A549 (cell line): Measurements from ENCODE around the gene FRMD1.

Experiments
- CEBPB ChIP-seq, 2 experiments: fragments of >200 bp in 1 of 2; sonication (Bioruptor Twin) in 1 of 2; formaldehyde crosslinking in 1 of 2; IDR thresholded peaks; 2 replicates each; pipeline ENCODE4 v1.6.1; 2012 to 2016
- EP300 ChIP-seq, 2 experiments: fragments of >200 bp; sonication (Bioruptor Twin); formaldehyde crosslinking; IDR thresholded peaks; 2 replicates in 1 of 2; 3 replicates in 1 of 2; pipeline ENCODE4 v1.6.1; 2016 to 2017
- POLR2A ChIP-seq: IDR thresholded peaks from 2 replicates; pipeline ENCODE4 v1.6.1; 2012; ENCODE audit warnings: mild to moderate bottlenecking, low read length
- RAD21 ChIP-seq, 2 experiments: fragments of >200 bp in 1 of 2; sonication (Bioruptor Twin) in 1 of 2; formaldehyde crosslinking in 1 of 2; IDR thresholded peaks in 1 of 2; conservative IDR thresholded peaks in 1 of 2; 2 replicates in 1 of 2; 3 replicates in 1 of 2; pipeline ENCODE4 v1.6.1; 2012 to 2018; ENCODE audit warnings: inconsistent platforms in 1 of 2
- TF ChIP-seq, protein P1 (sequence below): fragments of >200 bp; sonication (Bioruptor Twin); formaldehyde crosslinking; IDR thresholded peaks from 3 replicates; pipeline ENCODE4 v1.5.1; 2016
- TF ChIP-seq, protein P2 (sequence below): fragments of 450-650 bp; IDR thresholded peaks from 2 replicates; pipeline ENCODE4 v1.6.1; 2014; ENCODE audit warnings: antibody characterized with exemption

DNA sequence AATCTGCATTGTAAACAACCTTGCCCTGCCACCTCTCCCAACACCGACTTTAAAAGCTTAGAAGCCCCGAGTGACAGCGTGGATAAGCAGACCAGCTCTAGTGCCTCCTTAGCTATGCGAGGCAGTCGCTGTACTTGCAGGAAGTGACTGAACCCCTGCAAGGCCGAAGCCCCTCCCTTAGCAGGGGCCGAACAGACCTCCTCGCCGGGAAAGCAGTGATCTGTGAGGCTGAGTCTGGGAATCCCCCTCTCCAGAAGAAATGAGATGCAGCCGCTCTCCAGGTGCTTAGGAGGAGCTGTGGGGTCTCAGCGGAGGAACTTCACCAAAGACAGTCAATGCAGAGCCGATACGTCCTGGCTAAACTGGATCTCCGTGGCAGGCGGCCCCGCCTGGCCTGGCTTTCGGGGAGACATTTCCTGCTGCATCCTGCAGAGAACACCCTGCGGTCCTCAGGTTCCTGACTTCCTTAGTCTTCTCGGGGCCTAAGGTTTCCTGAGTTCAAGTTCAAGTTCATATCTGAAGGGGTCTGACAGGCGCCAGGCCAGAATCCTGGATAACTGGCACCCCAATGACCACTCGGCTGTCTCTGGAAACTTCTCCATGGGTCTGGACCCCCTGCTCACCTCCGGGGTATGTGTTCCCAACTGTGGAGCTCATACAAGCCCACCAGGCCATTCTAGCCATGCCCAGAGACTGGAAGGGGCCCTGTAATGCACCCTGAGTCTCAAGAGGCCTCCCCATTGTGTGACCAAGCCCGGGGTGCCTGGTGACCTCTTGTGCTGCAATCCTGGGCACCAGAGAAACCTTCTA lies 20.4 kb upstream of the FRMD1 start:
- TF ChIP-seq, protein P1, sequence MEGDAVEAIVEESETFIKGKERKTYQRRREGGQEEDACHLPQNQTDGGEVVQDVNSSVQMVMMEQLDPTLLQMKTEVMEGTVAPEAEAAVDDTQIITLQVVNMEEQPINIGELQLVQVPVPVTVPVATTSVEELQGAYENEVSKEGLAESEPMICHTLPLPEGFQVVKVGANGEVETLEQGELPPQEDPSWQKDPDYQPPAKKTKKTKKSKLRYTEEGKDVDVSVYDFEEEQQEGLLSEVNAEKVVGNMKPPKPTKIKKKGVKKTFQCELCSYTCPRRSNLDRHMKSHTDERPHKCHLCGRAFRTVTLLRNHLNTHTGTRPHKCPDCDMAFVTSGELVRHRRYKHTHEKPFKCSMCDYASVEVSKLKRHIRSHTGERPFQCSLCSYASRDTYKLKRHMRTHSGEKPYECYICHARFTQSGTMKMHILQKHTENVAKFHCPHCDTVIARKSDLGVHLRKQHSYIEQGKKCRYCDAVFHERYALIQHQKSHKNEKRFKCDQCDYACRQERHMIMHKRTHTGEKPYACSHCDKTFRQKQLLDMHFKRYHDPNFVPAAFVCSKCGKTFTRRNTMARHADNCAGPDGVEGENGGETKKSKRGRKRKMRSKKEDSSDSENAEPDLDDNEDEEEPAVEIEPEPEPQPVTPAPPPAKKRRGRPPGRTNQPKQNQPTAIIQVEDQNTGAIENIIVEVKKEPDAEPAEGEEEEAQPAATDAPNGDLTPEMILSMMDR = no peak
- TF ChIP-seq EP300 (IDR thresholded peaks at IDR 0.05) = no peak
- TF ChIP-seq POLR2A = no peak
- TF ChIP-seq, protein P2, sequence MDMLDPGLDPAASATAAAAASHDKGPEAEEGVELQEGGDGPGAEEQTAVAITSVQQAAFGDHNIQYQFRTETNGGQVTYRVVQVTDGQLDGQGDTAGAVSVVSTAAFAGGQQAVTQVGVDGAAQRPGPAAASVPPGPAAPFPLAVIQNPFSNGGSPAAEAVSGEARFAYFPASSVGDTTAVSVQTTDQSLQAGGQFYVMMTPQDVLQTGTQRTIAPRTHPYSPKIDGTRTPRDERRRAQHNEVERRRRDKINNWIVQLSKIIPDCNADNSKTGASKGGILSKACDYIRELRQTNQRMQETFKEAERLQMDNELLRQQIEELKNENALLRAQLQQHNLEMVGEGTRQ = no peak
- TF ChIP-seq RAD21 (conservative IDR thresholded peaks at IDR 0.05 in 1 of 2, IDR thresholded peaks at IDR 0.05 in 1 of 2) = no peak
- TF ChIP-seq CEBPB (IDR thresholded peaks at IDR 0.05) = no peak
